KMS-11 (cell line): ENCODE data around the gene CADM4.

Experiments used
- H2AFZ ChIP-seq: fragments of 200-600 bp; sonication (generic); 2 replicates; pipeline ENCODE4 v1.6.1; 2016; ENCODE audit warnings: antibody characterized with exemption, mixed run types, low read depth
- H3K27ac ChIP-seq: fragments of 200-600 bp; sonication (generic); 2 replicates; pipeline ENCODE4 v1.6.1; 2016; ENCODE audit warnings: mild to moderate bottlenecking, mixed run types
- H3K27me3 ChIP-seq: fragments of 200-600 bp; sonication (generic); 2 replicates; pipeline ENCODE4 v1.6.1; 2017; ENCODE audit warnings: mild to moderate bottlenecking, low read depth, mixed run types, moderate library complexity; ENCODE audit not compliant: insufficient read depth
- H3K36me3 ChIP-seq: fragments of 200-600 bp; sonication (generic); 2 replicates; pipeline ENCODE4 v1.6.1; 2017; ENCODE audit warnings: mild to moderate bottlenecking, mixed run types; ENCODE audit not compliant: insufficient read depth
- H3K4me1 ChIP-seq: fragments of 200-600 bp; sonication (generic); 2 replicates; pipeline ENCODE4 v1.6.1; 2016; ENCODE audit warnings: mild to moderate bottlenecking, low read depth, mixed run types; ENCODE audit not compliant: poor library complexity, severe bottlenecking
- H3K4me2 ChIP-seq: fragments of 200-600 bp; sonication (generic); 2 replicates; pipeline ENCODE4 v1.7.0; 2016; ENCODE audit warnings: mild to moderate bottlenecking, mixed run types
- H3K4me3 ChIP-seq: fragments of 200-600 bp; sonication (generic); IDR thresholded peaks from 2 replicates; pipeline ENCODE4 v1.6.1; 2017; ENCODE audit warnings: low read depth, low read length, mixed read lengths; ENCODE audit not compliant: insufficient read depth
- H3K79me2 ChIP-seq: fragments of 200-600 bp; sonication (generic); 2 replicates; pipeline ENCODE4 v1.6.1; 2016; ENCODE audit warnings: low read depth, mixed run types; ENCODE audit not compliant: insufficient read depth
- H3K9ac ChIP-seq: fragments of 200-600 bp; sonication (generic); 2 replicates; pipeline ENCODE4 v1.6.1; 2016; ENCODE audit warnings: mild to moderate bottlenecking, mixed run types
- H4K20me1 ChIP-seq: fragments of 200-600 bp; sonication (generic); 2 replicates; pipeline ENCODE4 v1.6.1; 2016; ENCODE audit warnings: mild to moderate bottlenecking, mixed run types; ENCODE audit not compliant: insufficient read depth
- CTCF ChIP-seq: fragments of 200-600 bp; sonication (generic); conservative IDR thresholded peaks from 2 replicates; pipeline ENCODE4 v1.6.1; 2017; ENCODE audit warnings: low read depth, mild to moderate bottlenecking, antibody characterized with exemption, low read length, moderate library complexity, mixed read lengths

CADM4 gene

GRCh38 chr19:43631491-43631890, 8.2 kb downstream of the CADM4 start:
- no peaks in the 10 kb centered on the region for H3K4me1 ChIP-seq
- peaks cover 3% of the 10 kb centered on the region; the same call in 1 of the 2 replicates for H3K27me3 ChIP-seq
- H3K36me3 ChIP-seq = no peaks in the 10 kb centered on the region
- H3K4me2 ChIP-seq = no peak overlapping the region
- H2AFZ ChIP-seq = no peak overlapping the region
- H4K20me1 ChIP-seq = no peaks in the 10 kb centered on the region
- no peak overlapping the region for H3K27ac ChIP-seq
- no peak for TF ChIP-seq CTCF
- H3K79me2 ChIP-seq = no peaks in the 10 kb centered on the region
- no peak overlapping the region for H3K9ac ChIP-seq
- no peak overlapping the region for H3K4me3 ChIP-seq

- Histone ChIP-seq H3K27ac (no peak overlapping the region), H2AFZ (no peak overlapping the region), H3K27me3 (peaks cover 3% of the 10 kb centered on the region; the same call in 1 of the 2 replicates), H3K4me3 (no peak overlapping the region), H4K20me1 (no peaks in the 10 kb centered on the region), H3K79me2 (no peaks in the 10 kb centered on the region), H3K4me1 (peaks cover 4% of the 10 kb centered on the region), H3K36me3 (no peaks in the 10 kb centered on the region), H3K9ac (no peak overlapping the region), H3K4me2 (no peak overlapping the region)
- TF ChIP-seq CTCF = no peak
These were observed 10.9 kb downstream of the CADM4 start for GRCh38 chr19:43628646-43629326.

DNA sequence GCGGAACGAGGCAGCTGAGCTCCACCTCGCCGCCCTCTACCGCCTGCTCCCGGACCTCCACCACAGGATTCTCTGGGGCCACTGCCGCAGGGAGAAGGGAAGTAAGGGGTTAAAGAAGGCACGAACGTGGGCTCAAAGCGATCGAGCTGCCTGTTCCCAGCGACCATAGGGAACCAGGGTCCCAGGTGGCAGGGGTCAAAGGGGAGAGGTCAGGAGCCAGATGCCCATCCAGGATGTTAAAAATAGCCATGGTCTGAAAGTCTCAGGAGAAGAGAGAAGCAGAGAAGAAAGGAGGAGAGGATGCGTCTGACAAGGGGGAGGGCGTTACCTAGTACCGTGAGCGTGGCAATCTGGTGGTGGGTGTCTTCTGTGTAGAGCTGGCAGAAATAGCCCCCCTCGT, 12.8 kb downstream of the CADM4 start:
- Histone ChIP-seq H3K4me1 (peaks cover 4% of the 10 kb centered on the region), H3K36me3 (no peaks in the 10 kb centered on the region), H3K27ac (no peak overlapping the region), H3K9ac (no peak overlapping the region), H3K79me2 (no peaks in the 10 kb centered on the region), H3K4me3 (no peak overlapping the region), H2AFZ (no peak overlapping the region), H3K4me2 (no peak overlapping the region), H4K20me1 (no peaks in the 10 kb centered on the region), H3K27me3 (no peaks in the 10 kb centered on the region; the same call in 1 of the 2 replicates)
- no peak for TF ChIP-seq CTCF

- Histone ChIP-seq H3K4me3 (no peak overlapping the region), H4K20me1 (no peaks in the 10 kb centered on the region), H3K4me1 (peaks cover 4% of the 10 kb centered on the region), H3K4me2 (no peak overlapping the region), H3K36me3 (no peaks in the 10 kb centered on the region), H3K79me2 (no peaks in the 10 kb centered on the region), H2AFZ (no peak overlapping the region), H3K9ac (no peak overlapping the region), H3K27ac (no peak overlapping the region), H3K27me3 (no peaks in the 10 kb centered on the region)
- TF ChIP-seq CTCF = no peak
These were observed 13.6 kb downstream of the CADM4 start for GRCh38 chr19:43625918-43626579.
